MM.1S (cell line): ENCODE measurements around the gene SLC25A22.
A peak's percentile ranks its signal among the peaks of the same experiment; 100 is the strongest.

Experiments
- CTCF ChIP-seq: fragments of 300-600 bp; sonication (generic); IDR thresholded peaks from 2 replicates; pipeline ENCODE4 v1.5.1; 2016; ENCODE audit warnings: antibody characterized with exemption, low read length, mixed read lengths
- EZH2 ChIP-seq: fragments of 300-600 bp; sonication (generic); optimal IDR thresholded peaks from 2 replicates; pipeline ENCODE3; 2017; ENCODE audit warnings: low read depth, mild to moderate bottlenecking, antibody characterized with exemption, low read length, mixed read lengths
- EZH2phosphoT487 ChIP-seq: fragments of 300-600 bp; sonication (generic); IDR thresholded peaks from 2 replicates; pipeline ENCODE4 v1.6.1; 2018; ENCODE audit warnings: antibody characterized with exemption, low read length

GRCh38 chr11:798093-798713, at the start of gene SLC25A22:
- TF ChIP-seq EZH2phosphoT487 (no peak), EZH2 (no peak), CTCF (peak; percentile 62)
